Retinal pigment epithelial cell (primary cell): ENCODE data around the gene EFCAB11.
A peak's percentile ranks its signal among the peaks of the same experiment; 100 is the strongest.

Experiments
- DNase-seq: peaks from one replicate; pipeline ENCODE4 v3.0.0-alpha.2; 2010; ENCODE audit warnings: low read depth
- H3K4me3 ChIP-seq: 2 replicates; pipeline ENCODE4 v1.5.1; 2011; ENCODE audit warnings: mild to moderate bottlenecking, low read length, control low read depth, moderate library complexity
- CTCF ChIP-seq: conservative IDR thresholded peaks from 2 replicates; pipeline ENCODE4 v1.5.1; 2011; ENCODE audit warnings: low read depth, low read length, control low read depth, inconsistent platforms

The EFCAB11 gene

GRCh38 chr14:89845346-89845745, 109.2 kb downstream of the EFCAB11 start:
- TF ChIP-seq CTCF = no peak
- DNase-seq = peak; percentile 80
- no peak overlapping the region for H3K4me3 ChIP-seq

DNA sequence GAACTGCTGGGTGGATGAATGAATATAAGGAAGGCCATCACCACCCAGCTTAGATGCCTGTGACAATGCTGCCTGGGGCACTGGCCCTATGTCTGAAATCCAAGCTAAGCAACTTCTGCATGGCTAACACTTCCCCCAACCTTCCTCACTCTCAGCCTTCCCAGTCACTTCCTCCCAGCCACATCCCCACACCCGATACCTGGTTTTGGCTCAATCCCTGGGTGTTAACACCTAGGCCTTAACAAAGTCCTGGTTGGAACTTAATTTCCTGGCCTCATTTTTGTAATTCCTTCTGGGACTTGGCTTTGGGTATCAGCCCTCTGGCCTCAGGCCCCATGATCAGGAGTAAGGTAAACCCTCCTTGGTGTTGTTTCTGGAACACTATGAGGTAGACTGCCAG, 110.0 kb downstream of the EFCAB11 start:
- H3K4me3 ChIP-seq = no peak overlapping the region
- no peak for DNase-seq
- TF ChIP-seq CTCF = no peak

GRCh38 chr14:89842837-89843236, 111.7 kb downstream of the EFCAB11 start:
- no peak overlapping the region for H3K4me3 ChIP-seq
- DNase-seq = no peak
- no peak for TF ChIP-seq CTCF

GRCh38 chr14:89841851-89842250, 112.7 kb downstream of the EFCAB11 start:
- TF ChIP-seq CTCF = no peak
- no peak for DNase-seq

DNA sequence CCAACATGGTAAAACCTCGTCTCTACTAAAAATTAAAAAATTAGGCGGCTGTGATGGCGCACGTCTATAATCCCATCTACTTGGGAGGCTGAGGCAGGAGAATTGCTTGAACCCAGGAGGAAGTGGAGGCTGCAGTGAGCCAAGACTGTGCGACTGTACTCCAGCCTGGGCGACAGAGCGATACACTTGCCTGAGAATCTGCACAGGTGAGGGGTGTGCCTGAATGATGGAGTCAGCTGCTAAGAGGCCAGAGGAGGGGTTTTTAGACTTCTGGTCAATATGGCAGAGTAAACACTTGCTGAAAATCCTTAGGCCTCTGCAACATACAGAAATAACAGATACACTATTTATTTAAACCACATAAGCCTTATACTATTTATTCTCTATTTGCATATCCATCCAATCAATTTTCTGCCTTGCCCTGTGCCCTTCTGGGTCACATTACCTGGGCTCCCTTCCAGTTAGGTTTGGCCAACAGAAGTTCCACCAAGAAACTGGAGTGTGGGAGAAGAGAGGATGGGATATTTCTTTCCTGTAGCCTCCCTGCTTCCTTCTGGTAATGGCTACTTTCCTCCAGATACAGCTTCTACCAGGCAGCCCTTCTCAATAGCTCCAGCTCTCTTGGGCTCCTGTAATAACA, 117.6 kb downstream of the EFCAB11 start:
- H3K4me3 ChIP-seq = no peak overlapping the region
- TF ChIP-seq CTCF = no peak
- DNase-seq = no peak

More at GRCh38 chr14:89841851-89842250, 112.7 kb downstream of the EFCAB11 start:
- no peak overlapping the region for H3K4me3 ChIP-seq

GRCh38 chr14:89833661-89834060, 120.9 kb downstream of the EFCAB11 start:
- no peak for TF ChIP-seq CTCF
- no peak for DNase-seq
- H3K4me3 ChIP-seq = no peak overlapping the region

GRCh38 chr14:89833120-89833532, 121.4 kb downstream of the EFCAB11 start:
- no peak for TF ChIP-seq CTCF
- DNase-seq = no peak
- H3K4me3 ChIP-seq = no peak overlapping the region
